ENCODE results near the gene USP12.

USP12 gene

DNA sequence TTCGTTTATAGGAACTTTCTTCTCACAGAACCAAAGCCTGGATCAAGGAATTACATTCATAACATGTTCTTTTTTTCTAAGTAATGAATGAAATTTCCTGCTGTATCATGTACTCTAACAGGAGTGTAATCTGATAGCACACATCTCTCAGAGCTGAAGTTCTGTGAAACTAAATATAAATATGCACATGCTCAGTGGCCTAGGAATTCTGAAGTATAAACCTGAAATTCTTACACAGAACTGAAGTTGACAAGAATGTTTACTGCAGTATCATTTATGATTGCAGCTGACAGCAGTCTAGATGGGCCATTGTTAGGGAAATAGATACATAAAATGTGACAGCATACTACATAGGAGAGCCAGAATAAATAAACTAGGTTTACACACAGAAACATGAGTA, 54.5 kb downstream of the USP12 start:
- Histone ChIP-seq H3K36me3 (ENCODE audit: insufficient read depth, low read length) (peaks cover 10% of the 10 kb centered on the region), H3K4me2 (ENCODE audit: low read length) (peak overlapping the region; percentile 21), H3K9me3 (replicated peaks; ENCODE audit: low read length) (no peaks in the 10 kb centered on the region), H3K4me1 (ENCODE audit: control insufficient read depth, insufficient read depth, low read length) (peaks cover 34% of the 10 kb centered on the region), H3K9ac (ENCODE audit: low read depth, low read length) (no peak overlapping the region), H3K4me3 (ENCODE audit: low read length) (no peak overlapping the region), H3K27me3 (ENCODE audit: control insufficient read depth, insufficient read depth, low read length) (no peaks in the 10 kb centered on the region)

DNA sequence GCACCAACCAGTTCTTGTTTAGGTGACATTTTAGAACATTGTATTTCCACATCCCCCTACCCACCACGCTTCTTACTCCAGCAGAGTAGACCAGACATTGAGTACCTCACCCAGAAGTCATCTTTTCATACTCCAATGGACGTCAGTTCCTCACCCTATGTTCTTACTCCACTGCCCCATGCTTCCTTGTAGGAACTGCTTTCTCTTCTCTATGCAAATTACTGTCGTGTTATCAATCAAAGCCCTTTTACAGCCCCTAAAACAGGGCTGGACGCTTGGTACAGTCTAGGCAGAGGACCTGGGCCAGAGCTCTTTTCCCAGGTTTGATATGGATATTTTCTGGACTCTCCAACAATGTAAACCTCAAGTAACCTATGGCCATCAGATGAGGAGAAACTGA, 58.2 kb downstream of the USP12 start:
- no peak overlapping the region for H3K9ac ChIP-seq (ENCODE audit: low read depth, low read length)
- H3K4me1 ChIP-seq (ENCODE audit: control insufficient read depth, insufficient read depth, low read length), result peaks cover 13% of the 10 kb centered on the region
- no peaks in the 10 kb centered on the region for H3K27me3 ChIP-seq (ENCODE audit: control insufficient read depth, insufficient read depth, low read length)
- H3K9me3 ChIP-seq (replicated peaks; ENCODE audit: low read length), result no peaks in the 10 kb centered on the region
- no peak overlapping the region for H3K4me3 ChIP-seq (ENCODE audit: low read length)
- H3K36me3 ChIP-seq (ENCODE audit: insufficient read depth, low read length), result peaks cover 10% of the 10 kb centered on the region
- no peak overlapping the region for H3K4me2 ChIP-seq (ENCODE audit: low read length)

DNA sequence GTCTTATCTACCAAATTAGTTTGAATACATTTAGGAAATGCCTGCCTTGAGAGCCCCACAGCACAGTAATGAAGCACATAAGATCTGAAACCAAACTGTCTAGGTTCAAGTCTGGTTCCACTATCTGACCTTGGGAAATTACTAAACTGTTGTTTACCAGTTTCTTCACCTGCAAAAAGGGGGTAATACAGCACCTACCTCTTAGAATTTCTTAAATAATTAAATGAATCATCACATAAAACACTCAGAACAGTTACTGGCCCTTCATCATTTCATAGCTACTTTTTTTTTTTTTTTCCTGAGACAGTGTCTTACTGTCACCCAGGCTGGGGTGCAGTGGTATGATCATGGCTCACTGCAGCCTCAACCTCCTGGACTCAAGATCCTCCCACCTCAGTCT, 59.6 kb downstream of the USP12 start:
- H3K4me2 ChIP-seq (ENCODE audit: low read length), result no peak overlapping the region
- peaks cover 5% of the 10 kb centered on the region for H3K4me1 ChIP-seq (ENCODE audit: control insufficient read depth, insufficient read depth, low read length)
- no peak overlapping the region for H3K4me3 ChIP-seq (ENCODE audit: low read length)
- H3K9ac ChIP-seq (ENCODE audit: low read depth, low read length), result no peak overlapping the region
- H3K27me3 ChIP-seq (ENCODE audit: control insufficient read depth, insufficient read depth, low read length), result no peaks in the 10 kb centered on the region
- no peaks in the 10 kb centered on the region for H3K9me3 ChIP-seq (replicated peaks; ENCODE audit: low read length)
- H3K36me3 ChIP-seq (ENCODE audit: insufficient read depth, low read length), result peaks cover 10% of the 10 kb centered on the region

DNA sequence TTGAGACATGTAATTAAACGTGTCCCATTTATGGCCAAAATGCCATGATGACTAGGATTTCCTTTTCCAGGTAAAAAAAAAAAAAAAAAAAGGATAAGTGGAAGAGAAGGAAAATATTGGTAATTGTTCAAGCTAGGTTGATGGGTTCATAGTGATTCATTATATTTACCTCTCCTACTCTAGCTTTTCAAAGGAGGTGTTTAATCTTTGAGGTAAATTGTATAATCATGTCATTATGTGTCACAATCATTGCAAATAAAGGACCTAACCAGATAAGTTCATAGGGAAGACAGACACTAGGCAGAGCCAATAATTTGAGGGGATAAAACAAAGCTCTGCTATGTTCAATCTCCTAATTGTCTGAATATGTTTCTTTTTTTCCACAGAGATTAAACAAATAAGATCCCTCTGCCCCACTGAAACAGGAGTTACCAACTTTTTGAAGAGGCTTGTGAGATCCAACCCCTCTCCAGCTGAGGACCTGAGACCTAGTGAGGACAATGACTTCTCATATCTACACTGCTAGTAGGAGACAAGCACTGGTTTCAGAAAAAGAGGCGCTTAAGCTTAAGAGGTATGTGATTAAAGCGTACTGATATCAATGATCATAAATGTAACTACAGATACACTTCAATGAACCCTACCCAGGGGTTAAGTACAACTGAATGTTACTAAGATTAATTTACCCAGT, 61.4 kb downstream of the USP12 start:
- H3K9ac ChIP-seq (ENCODE audit: low read depth, low read length), result no peak overlapping the region
- H3K4me1 ChIP-seq (ENCODE audit: control insufficient read depth, insufficient read depth, low read length), result no peaks in the 10 kb centered on the region
- H3K4me2 ChIP-seq (ENCODE audit: low read length), result no peak overlapping the region
- H3K9me3 ChIP-seq (replicated peaks; ENCODE audit: low read length), result no peaks in the 10 kb centered on the region
- H3K36me3 ChIP-seq (ENCODE audit: insufficient read depth, low read length), result peaks cover 4% of the 10 kb centered on the region
- no peaks in the 10 kb centered on the region for H3K27me3 ChIP-seq (ENCODE audit: control insufficient read depth, insufficient read depth, low read length)
- H3K4me3 ChIP-seq (ENCODE audit: low read length), result no peak overlapping the region

DNA sequence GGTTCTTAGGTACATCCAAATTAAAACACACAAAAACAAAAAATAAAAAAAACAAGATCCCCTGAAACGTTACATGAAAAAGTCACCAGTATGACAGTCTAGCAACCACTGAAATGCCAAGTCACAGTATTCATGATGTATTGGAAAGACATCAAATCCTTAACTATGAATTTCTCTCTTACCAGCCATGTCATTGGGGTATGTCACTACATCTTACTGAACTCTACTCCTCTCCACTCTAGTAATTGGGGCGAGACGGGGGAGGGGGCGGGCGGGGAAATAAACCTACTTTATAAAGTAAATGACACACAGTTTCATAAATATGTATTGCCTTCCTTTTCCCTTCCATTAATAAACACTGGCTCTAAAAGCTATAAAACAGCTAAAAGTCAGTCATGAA, 65.5 kb downstream of the USP12 start:
- H3K9me3 ChIP-seq (replicated peaks; ENCODE audit: low read length), result no peaks in the 10 kb centered on the region
- peaks cover 4% of the 10 kb centered on the region for H3K36me3 ChIP-seq (ENCODE audit: insufficient read depth, low read length)
- no peaks in the 10 kb centered on the region for H3K4me1 ChIP-seq (ENCODE audit: control insufficient read depth, insufficient read depth, low read length)
- no peak overlapping the region for H3K4me3 ChIP-seq (ENCODE audit: low read length)
- no peaks in the 10 kb centered on the region for H3K27me3 ChIP-seq (ENCODE audit: control insufficient read depth, insufficient read depth, low read length)
- no peak overlapping the region for H3K9ac ChIP-seq (ENCODE audit: low read depth, low read length)
- no peak overlapping the region for H3K4me2 ChIP-seq (ENCODE audit: low read length)

DNA sequence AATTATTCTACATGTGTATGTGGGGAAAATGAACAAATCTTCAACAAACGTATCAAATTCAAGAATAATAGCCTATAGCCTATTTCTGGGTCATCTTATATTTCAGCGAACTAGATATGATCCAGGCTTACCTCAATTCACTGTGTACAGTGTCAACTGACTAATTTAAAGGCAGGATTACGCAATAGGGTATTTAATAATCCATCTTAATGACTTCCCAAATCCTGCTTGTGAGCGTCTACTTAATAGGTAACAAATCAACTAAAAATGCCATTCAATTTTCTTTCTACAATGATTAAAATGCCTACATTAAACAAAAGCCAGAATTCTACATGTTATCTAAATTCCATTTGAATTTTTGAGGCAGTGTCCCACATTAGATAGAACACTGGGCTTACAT, 67.0 kb downstream of the USP12 start:
- no peaks in the 10 kb centered on the region for H3K4me1 ChIP-seq (ENCODE audit: control insufficient read depth, insufficient read depth, low read length)
- no peak overlapping the region for H3K4me2 ChIP-seq (ENCODE audit: low read length)
- no peaks in the 10 kb centered on the region for H3K27me3 ChIP-seq (ENCODE audit: control insufficient read depth, insufficient read depth, low read length)
- peaks cover 4% of the 10 kb centered on the region for H3K36me3 ChIP-seq (ENCODE audit: insufficient read depth, low read length)
- no peak overlapping the region for H3K9ac ChIP-seq (ENCODE audit: low read depth, low read length)
- H3K4me3 ChIP-seq (ENCODE audit: low read length), result no peak overlapping the region
- H3K9me3 ChIP-seq (replicated peaks; ENCODE audit: low read length), result no peaks in the 10 kb centered on the region

DNA sequence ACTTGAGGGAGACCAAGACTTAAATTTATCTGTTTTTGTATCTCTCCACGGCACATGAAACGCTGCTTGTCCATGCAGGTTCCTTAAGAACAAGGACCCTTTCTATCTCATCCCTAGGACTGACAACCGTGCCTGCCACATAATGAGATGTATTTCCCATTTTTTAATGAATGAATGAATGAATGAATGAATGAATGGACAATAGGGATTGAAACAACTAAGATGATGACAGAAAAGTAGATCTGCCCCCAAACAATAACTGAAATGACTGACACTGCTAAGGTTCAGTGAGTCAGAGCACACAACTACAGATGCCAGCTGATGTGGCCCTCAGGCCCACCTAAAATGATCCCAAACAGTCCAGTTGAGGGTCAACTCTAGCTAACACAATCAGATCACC, 69.8 kb downstream of the USP12 start:
- Histone ChIP-seq H3K27me3 (ENCODE audit: control insufficient read depth, insufficient read depth, low read length) (no peaks in the 10 kb centered on the region), H3K4me3 (ENCODE audit: low read length) (no peak overlapping the region), H3K9ac (ENCODE audit: low read depth, low read length) (no peak overlapping the region), H3K4me2 (ENCODE audit: low read length) (no peak overlapping the region), H3K9me3 (replicated peaks; ENCODE audit: low read length) (no peaks in the 10 kb centered on the region), H3K4me1 (ENCODE audit: control insufficient read depth, insufficient read depth, low read length) (no peaks in the 10 kb centered on the region), H3K36me3 (ENCODE audit: insufficient read depth, low read length) (peaks cover 4% of the 10 kb centered on the region)

DNA sequence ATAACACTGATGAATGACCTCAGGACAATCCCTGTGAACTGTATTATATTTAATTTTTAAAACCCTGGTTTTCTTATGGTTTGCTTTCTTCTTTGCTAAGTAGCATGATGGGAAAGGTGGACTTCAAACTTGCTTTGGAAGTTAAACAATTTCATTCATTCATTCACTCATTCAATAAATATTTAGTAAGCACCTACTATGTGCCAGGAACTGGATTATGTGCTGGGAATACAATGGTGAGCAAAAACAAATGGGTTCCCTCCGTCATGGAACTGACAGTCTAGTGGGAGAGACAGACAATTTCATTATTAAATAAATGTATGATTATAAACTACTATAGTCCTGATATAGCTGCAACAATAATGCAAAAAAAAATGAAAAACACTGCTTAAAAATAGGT, 70.3 kb downstream of the USP12 start:
- H3K4me3 ChIP-seq (ENCODE audit: low read length), result no peak overlapping the region
- no peak overlapping the region for H3K4me2 ChIP-seq (ENCODE audit: low read length)
- H3K9me3 ChIP-seq (replicated peaks; ENCODE audit: low read length), result no peaks in the 10 kb centered on the region
- H3K36me3 ChIP-seq (ENCODE audit: insufficient read depth, low read length), result peaks cover 4% of the 10 kb centered on the region
- no peaks in the 10 kb centered on the region for H3K4me1 ChIP-seq (ENCODE audit: control insufficient read depth, insufficient read depth, low read length)
- H3K27me3 ChIP-seq (ENCODE audit: control insufficient read depth, insufficient read depth, low read length), result no peaks in the 10 kb centered on the region
- no peak overlapping the region for H3K9ac ChIP-seq (ENCODE audit: low read depth, low read length)

DNA sequence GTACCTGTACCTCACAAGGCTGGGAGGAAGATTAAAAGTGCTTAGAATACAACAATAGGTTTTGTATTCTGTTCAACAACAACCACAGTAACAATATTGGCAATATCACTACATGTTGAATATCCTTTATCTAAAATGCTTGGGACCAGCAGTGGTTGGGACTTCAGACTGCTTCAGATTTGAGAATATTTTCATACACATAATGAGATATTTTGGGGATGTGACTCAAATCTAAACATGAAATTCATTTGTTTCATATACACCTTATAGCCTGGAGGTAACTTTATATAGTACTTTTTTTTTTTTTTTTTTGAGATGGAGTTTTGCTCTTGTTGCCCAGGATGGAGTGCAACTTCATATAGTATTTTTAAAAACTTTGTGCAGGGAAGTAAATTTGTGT, 73.9 kb downstream of the USP12 start:
- Histone ChIP-seq H3K27me3 (ENCODE audit: control insufficient read depth, insufficient read depth, low read length) (no peaks in the 10 kb centered on the region), H3K9ac (ENCODE audit: low read depth, low read length) (no peak overlapping the region), H3K4me1 (ENCODE audit: control insufficient read depth, insufficient read depth, low read length) (no peaks in the 10 kb centered on the region), H3K9me3 (replicated peaks; ENCODE audit: low read length) (no peaks in the 10 kb centered on the region), H3K36me3 (ENCODE audit: insufficient read depth, low read length) (peaks cover 13% of the 10 kb centered on the region), H3K4me2 (ENCODE audit: low read length) (no peak overlapping the region), H3K4me3 (ENCODE audit: low read length) (no peak overlapping the region)

DNA sequence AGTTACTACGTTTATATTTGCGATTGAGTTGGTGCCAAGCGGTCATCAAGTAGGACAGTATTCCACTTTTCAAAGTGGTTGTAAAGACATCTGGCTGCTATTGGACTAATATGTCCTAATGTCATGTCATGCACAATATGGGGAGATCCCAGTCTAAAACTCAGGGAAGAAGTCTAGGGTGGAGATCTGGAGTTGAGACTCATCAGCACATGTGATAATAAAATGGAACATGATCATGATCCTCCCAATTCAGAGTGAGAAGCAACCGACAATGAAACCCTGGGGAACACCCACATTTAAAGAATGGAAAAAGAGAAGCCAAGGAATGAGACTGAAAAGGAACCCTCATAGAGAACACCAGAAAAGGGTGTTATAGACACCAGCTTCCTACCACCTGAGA, 80.2 kb downstream of the USP12 start:
- Histone ChIP-seq H3K4me3 (ENCODE audit: low read length) (no peak overlapping the region), H3K4me2 (ENCODE audit: low read length) (no peak overlapping the region), H3K27me3 (ENCODE audit: control insufficient read depth, insufficient read depth, low read length) (no peaks in the 10 kb centered on the region), H3K4me1 (ENCODE audit: control insufficient read depth, insufficient read depth, low read length) (no peaks in the 10 kb centered on the region), H3K9me3 (replicated peaks; ENCODE audit: low read length) (no peaks in the 10 kb centered on the region), H3K9ac (ENCODE audit: low read depth, low read length) (no peak overlapping the region), H3K36me3 (ENCODE audit: insufficient read depth, low read length) (peaks cover 26% of the 10 kb centered on the region)

DNA sequence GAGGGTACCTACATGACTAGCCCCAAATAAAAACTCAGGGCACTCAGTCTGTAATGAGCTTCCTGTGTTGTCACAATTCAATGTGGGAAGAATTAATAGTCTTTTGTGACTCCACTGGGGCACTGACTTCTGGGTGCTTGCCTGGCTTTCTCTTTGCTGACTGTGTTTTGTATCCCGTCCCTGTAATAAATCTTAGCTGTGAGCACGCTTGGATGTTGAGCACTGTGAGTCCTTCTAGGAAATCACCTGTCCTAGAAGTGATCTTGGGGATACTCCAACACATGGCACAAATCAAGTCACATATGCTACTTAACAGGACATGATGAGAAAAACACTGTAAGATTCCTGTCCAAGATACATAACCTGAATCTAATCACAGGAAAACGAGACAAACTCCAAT, 83.0 kb downstream of the USP12 start:
- no peaks in the 10 kb centered on the region for H3K9me3 ChIP-seq (replicated peaks; ENCODE audit: low read length)
- H3K9ac ChIP-seq (ENCODE audit: low read depth, low read length), result no peak overlapping the region
- peaks cover 26% of the 10 kb centered on the region for H3K36me3 ChIP-seq (ENCODE audit: insufficient read depth, low read length)
- no peak overlapping the region for H3K4me2 ChIP-seq (ENCODE audit: low read length)
- no peak overlapping the region for H3K4me3 ChIP-seq (ENCODE audit: low read length)
- H3K27me3 ChIP-seq (ENCODE audit: control insufficient read depth, insufficient read depth, low read length), result no peaks in the 10 kb centered on the region
- H3K4me1 ChIP-seq (ENCODE audit: control insufficient read depth, insufficient read depth, low read length), result no peaks in the 10 kb centered on the region

DNA sequence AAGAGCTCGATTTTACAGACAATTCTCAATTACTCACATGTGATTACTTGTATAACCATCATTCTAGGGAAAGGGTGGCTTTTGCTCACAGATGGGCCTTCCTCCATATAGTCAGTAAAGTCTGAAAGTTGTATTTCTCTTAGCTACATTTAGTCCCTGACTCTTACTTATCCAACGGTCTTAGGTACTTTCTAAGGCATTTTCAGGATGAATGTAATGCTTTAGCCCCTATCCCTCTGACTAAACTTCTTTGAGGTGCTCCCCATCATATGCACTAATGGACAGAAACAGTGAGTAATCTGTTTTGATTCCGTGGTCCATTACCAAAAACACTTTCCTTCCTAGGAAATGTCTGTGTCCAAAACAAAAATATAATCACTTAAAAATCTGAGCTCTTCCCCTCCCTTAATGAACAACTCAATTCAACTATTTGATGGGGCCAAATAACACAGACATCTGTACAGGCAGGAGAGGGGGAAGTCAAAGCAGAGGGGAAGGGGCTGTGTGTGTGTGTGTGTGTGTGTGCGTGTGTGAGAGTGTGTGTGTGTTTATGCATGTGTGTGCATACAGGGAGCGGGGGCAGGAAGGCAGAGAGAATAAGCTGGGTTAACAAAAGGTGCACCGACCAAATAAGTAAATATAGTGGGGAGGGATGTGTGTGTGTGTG, 84.9 kb downstream of the USP12 start:
- Histone ChIP-seq H3K4me2 (ENCODE audit: low read length) (no peak overlapping the region), H3K9ac (ENCODE audit: low read depth, low read length) (no peak overlapping the region), H3K36me3 (ENCODE audit: insufficient read depth, low read length) (peaks cover 29% of the 10 kb centered on the region), H3K4me3 (ENCODE audit: low read length) (no peak overlapping the region), H3K27me3 (ENCODE audit: control insufficient read depth, insufficient read depth, low read length) (no peaks in the 10 kb centered on the region), H3K4me1 (ENCODE audit: control insufficient read depth, insufficient read depth, low read length) (no peaks in the 10 kb centered on the region), H3K9me3 (replicated peaks; ENCODE audit: low read length) (no peaks in the 10 kb centered on the region)

All from skeletal muscle satellite cell (primary cell).